Measurements from ENCODE around the gene RPL37.

DNA sequence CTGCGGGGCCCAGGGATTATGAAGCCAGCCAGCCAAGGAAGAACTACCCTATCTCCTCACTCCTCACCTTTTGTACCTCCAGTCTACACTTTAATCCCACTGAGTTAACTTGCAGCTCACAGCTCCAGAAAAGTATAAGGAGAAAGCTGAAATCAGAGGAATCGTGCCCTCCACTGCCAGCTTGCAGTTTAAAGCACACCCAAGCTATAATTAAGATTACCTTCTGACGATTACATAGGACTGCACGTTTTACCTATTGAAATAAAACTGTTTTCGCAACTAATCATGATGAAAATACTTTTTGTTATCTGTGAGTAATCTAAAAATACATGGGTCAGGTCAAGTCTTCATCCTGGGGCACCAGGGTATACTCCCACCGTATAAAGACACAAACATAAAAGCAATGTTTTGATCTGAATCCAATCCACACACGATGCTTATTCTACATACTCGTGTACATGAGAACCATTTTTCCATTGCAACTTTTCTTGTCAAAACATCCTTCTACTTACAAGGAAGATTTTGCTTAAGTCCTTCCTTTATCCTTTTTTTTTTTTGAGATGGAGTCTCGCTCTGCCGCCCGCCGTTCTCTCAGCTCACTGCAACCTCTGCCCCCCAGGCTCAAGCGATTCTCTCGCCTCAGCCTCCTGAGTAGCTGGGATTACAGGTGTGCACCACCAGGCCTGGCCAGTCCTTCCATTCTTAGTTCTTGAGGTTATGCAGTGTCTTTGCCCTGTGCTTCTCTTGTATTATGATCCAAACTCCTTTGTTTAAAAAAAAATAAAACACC lies 7.6 kb downstream of the RPL37 start:
- TF ChIP-seq, protein P1, sequence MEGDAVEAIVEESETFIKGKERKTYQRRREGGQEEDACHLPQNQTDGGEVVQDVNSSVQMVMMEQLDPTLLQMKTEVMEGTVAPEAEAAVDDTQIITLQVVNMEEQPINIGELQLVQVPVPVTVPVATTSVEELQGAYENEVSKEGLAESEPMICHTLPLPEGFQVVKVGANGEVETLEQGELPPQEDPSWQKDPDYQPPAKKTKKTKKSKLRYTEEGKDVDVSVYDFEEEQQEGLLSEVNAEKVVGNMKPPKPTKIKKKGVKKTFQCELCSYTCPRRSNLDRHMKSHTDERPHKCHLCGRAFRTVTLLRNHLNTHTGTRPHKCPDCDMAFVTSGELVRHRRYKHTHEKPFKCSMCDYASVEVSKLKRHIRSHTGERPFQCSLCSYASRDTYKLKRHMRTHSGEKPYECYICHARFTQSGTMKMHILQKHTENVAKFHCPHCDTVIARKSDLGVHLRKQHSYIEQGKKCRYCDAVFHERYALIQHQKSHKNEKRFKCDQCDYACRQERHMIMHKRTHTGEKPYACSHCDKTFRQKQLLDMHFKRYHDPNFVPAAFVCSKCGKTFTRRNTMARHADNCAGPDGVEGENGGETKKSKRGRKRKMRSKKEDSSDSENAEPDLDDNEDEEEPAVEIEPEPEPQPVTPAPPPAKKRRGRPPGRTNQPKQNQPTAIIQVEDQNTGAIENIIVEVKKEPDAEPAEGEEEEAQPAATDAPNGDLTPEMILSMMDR (optimal IDR thresholded peaks at IDR 0.05 in 1 of 3, IDR thresholded peaks at IDR 0.05 in 1 of 3, conservative IDR thresholded peaks at IDR 0.05 in 1 of 3; ENCODE audit: extremely low read depth in 1 of 3, insufficient read depth in 2 of 3, low read length in 3 of 3) = no peak
- TF ChIP-seq EZH2 (IDR thresholded peaks at IDR 0.05; ENCODE audit: low read length) = no peak

Measured in keratinocyte (primary cell).